GM12801 (cell line): ENCODE measurements around the gene TMEM50A.

Experiments used
- CTCF ChIP-seq: IDR thresholded peaks from one replicate; pipeline ENCODE4 v1.5.1; 2011; ENCODE audit warnings: control low read depth; ENCODE audit not compliant: insufficient read length; ENCODE audit errors: extremely low read depth

Gene TMEM50A

GRCh38 chr1:25355841-25356395, 17.8 kb downstream of the TMEM50A start:
- TF ChIP-seq CTCF, result no peak

- no peak for TF ChIP-seq CTCF
Observed at GRCh38 chr1:25356441-25356840, 18.3 kb downstream of the TMEM50A start.

- no peak for TF ChIP-seq CTCF
Observed at GRCh38 chr1:25356848-25357247, 18.7 kb downstream of the TMEM50A start.

GRCh38 chr1:25360596-25361581, 22.8 kb downstream of the TMEM50A start:
- TF ChIP-seq CTCF, result no peak

- no peak for TF ChIP-seq CTCF
Observed at GRCh38 chr1:25361901-25362300, 23.8 kb downstream of the TMEM50A start.

- no peak for TF ChIP-seq CTCF
Observed at GRCh38 chr1:25369241-25369640, 31.1 kb downstream of the TMEM50A start.

- no peak for TF ChIP-seq CTCF
Observed at GRCh38 chr1:25392841-25393240, 54.7 kb downstream of the TMEM50A start.
